HG03354 (cell line): ENCODE results near the gene PRR14.

Experiments
- ATAC-seq: cut with Tn5 transposase; IDR thresholded peaks from one replicate; pipeline ENCODE4 v1.9.1; 2021; ENCODE audit warnings: mild to moderate bottlenecking; ENCODE audit not compliant: unreplicated experiment, poor library complexity, severe bottlenecking

PRR14 gene

DNA sequence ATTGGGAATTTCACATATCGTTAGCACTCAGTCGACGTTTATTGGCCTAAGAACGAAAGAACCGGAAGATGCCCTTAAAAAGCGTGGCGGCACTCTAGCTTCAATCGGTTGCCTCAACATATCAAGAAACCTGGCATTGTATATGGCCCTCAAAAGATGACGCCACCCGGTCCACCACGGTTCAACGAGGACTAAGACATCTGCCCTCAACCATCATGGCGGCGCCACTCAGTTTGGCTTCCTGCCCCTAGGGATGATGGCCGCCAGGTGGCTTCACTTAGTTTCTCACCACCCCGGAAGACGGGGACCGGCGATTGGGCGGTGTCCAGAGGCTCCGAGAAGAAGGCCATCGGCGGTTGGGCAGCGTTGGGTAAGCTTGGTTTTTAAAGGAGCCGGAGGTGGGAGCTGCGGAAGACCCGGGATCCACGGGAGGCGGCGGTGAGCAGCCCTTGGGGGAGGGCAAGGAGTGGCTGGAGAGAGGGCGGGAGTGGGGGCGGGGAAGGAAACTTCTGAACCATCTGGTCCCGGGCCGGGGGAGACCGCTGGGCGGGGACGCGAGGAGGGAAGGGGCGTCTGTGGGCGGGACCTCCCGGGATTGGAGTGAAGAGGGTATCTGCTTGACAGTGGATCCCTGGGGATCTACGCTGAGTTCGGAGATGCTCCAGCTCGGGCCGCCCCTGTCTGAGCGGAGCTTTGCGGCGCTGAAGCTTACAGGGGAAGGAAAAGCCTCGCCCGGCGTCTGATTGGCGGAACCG lies at the start of gene PRR14:
Gene PRR14, plus strand, starts transcription at position 592 of the 755 bp plus-strand sequence. CDS start 686 bp downstream, outside the sequence.
- ATAC-seq = peak; percentile 76

DNA sequence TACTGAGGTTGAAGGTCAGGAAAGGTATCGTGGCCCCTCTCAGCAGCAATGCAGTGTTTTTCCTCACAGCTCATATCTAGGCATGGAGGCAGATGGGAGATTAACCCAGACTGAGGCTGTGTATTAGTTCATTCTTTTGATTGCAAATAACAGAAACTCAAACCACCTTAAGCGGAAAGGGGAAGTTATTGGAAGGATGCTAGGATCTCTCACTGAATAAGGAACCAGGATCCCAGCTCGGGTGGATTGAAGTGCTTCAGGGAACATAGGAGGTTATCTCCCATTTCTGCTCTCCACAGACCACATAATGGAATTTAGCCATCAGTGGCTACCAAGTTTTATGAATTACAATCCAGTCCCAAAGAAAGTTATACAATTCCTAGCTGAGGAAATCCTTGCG lies 48.8 kb upstream of the PRR14 start:
- ATAC-seq = no peak

DNA sequence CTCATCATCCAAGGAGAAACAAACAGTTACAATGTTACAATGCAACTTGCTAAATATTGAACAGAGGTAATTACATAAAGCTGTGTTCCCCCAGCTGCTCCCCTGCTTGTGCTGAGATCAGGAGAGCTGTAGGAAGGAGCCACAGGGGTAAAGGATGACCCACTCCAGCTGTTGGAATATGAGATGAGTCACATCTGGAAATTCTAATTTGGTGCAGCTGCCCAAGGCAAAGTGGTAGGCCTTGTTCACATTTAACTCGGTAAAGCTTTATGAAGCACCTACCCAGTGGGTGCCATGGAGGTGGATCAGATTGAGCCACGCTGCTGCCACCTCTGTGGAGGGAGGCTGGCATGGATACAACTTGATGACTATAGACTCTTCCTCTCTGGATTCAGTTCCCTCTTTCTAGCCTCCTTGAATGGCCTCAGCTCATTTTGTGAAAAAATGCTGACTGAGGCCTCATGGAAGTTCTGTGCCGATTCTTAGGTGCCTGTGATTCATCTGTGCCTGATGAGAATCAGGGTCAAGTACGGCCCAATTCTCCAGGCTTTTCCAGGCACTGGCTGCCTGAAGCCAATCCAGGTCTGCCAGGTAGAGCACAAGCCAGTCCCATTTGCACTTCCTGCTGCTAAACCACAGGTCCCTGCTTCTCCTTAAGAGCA lies 48.0 kb upstream of the PRR14 start:
- ATAC-seq = no peak

DNA sequence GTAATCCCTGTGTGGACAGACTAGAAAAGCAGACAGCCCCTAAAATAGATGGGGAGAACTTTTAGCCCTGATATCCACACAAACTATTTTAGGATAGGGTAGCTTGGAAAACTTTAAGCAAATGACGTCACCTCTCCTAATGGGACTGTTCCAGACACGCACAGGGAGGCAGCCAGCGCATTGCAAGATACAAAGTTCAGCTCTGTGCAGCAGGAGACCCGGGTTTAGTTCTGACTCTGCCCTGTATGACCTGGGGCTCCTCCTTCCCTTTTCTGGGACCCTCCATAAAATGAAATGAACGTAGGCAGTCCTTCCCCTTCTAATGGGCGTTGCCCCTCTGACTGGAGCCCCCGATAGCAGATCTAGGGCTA lies 46.8 kb upstream of the PRR14 start:
- no peak for ATAC-seq

DNA sequence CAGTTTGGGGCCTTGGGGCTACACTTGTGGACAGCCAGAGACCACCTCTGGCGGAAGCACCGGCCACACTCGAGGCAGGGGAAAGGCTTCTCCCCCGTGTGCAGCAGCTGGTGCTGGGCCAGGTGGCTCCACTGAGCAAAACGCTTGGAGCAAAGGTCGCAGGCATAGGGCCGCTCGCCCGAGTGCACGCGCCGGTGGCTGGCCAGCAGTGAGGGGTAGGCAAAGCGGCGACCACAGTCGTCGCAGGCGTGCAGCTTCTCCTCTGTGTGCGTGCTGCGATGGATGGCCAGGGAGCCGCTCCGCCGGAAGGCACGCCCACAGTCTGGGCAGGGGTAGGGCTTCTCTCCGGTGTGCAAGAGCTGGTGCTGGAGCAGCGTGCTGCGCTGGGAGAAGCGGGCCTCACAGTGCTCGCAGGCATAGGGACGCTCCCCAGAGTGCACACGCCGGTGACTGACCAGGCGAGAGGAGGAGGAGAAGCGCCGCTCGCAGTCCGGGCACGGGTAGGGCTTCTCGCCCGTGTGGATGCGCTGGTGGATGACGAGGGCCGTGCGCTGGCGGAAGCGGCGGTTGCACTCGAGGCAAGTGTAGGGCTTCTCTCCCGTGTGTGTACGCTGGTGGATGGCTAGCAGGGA lies 46.3 kb upstream of the PRR14 start:
- ATAC-seq = no peak

DNA sequence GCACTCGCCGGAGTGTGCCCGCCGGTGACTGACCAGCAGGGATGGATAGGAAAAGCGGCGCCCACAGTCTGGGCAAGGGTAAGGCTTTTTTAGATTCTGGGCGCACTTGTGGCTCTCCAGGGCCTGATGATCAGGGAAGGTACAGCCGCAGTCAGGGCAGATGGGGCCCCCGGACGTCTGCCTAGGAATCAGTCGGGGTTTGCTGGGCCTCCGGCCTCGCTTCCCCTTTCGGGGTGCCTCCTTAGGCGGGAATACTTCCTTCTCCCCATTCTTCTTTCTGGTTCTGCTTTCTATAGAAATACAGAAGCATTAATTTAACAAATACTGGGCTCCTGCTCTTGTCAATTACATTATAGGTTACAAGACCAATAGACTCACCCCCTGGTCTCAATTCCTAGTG lies 45.6 kb upstream of the PRR14 start:
- ATAC-seq = no peak

DNA sequence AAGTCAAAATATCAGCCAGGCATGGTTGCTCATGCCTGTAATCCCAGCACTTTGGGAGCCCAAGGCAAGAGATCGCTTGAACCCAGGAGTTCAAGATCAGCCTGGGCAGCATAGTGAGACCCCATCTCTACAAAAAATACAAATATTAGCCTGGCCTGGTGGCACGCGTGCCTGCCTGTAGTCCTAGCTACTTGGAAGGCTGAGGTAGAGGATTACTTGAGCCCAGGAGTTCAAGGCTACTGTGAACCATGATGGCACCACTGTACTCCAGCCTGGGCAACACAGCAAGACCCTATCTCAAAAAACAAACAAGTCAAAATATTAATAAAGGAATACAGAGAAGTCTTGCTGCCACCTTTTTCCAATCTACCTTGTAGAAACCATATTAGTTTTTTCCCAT lies 44.8 kb upstream of the PRR14 start:
- no peak for ATAC-seq

DNA sequence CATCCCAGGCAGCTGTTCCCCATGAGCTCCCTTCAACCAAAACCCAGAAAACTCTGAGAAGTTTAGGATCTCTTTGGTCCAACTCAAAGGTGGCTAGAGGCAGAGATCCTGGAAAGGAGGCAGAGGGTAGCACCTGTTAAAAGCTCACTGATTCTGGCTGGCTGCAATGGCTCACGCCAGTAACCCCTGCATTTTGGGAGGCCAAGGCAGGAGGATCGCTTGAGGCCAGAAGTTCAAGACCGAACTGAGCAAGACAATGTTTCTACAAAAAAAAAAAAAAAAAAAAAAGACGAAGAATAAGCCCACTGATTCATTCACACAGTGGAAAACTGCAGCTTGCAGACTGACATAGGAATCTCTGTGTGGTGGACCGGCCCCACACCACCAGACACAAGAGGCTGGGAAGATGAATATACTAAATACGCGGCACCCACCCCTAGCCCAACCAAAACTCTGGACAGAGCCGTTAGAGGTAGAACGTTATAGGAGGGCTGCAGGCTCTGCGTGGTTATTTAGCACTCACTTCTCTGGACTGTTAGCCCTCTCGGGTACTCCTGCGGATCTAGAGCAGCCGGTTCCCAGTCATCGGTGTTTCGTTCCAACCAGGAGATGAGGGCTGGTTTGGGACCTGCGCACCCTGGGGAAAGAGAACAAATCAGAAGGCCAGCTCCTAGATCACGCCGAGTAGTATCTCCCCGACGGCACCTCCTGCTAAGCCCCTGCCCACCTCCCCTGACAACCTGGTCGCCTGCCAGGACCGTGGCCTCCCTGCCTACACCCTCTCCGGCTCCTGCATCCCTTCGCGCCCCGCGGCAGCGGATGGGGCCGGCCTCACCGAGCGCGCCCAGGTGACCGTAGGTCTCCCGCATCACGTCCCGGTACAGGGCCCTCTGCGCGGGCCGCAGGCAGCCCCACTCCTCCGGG lies 41.5 kb upstream of the PRR14 start:
- peak; percentile 32 for ATAC-seq

DNA sequence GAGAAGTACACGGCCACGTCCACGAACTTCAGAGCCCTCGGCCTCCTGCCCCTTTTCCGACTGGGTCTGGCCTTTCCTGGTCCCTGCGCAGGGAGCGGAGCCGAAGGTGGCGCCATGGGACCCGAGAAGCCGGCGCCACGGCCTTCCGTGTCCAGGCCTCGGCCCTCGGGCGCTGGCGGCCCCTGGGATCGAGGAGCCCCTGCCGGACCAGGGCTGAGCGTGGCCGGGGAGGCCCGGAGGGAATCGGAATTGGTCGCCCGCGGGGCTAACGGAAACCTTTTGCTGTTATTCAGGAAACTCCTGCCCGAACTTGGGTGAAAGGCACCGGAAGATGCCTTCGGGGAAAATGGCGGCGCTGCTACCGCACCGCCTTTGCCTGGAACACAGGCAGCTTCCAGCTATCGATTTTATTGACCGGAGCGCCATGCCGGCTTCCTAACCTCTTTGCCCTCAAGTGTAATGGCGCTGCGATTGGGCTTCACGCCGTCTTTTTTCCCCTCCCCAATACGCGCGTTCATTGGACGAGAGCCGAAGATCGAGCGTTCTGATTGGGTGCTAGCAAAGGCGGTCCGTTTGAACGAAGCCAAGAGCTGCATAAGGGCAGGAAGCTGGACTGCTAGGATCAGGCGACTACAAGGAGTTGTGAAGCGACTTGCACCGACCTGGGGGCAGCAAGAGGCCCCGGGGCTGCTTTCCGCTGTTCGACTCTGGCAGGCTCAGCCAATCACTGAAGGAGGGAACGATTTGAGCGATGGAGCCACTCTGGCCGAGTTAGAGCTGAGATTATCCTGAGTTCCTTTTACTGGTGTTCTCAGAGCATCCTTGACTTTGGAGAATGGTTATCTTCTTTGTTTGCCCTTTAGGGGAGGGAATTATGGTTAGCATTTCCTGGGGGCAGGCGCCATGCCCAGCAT lies 40.6 kb upstream of the PRR14 start, which contains the start of gene ZNF689:
Gene ZNF689, minus strand, starts transcription at position 464 of the 914 bp plus-strand sequence. Its CDS starts 348 bp downstream, at position 116.
- peak; percentile 91 for ATAC-seq

DNA sequence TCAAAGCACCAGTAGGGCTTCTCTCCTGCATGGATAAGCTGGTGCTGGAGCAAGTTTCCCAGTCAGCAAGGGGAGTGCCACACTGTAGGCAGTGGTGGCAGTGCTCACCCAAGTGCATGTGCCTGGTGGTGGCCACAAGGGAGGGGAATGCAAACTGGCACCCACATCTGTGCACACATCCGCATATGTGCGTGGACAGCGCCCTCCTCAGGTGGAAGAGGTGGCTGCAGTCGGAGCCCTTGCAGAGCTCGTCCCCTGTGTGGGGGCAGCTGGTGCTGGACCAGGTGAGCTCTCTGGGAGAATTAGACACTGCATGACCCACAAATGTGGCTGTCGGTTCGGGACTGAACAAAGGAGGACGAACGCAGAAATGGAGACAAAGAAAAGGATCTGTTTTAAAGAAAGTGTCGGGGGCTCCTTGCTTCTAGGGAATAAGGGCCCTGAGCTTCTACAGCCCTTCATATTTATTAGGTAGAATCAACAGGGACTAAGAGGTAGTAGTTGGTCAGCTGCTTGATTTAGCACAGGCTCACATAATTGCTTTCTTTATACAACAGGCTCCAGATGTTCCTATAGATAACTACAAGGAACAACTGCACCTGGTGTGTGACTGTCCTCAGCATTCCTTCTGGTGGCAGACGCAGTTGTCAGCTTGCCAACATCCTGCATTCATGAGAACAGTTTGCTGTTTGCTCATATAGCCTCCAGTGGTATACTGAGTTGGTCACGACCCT lies 35.2 kb upstream of the PRR14 start:
- ATAC-seq = no peak

DNA sequence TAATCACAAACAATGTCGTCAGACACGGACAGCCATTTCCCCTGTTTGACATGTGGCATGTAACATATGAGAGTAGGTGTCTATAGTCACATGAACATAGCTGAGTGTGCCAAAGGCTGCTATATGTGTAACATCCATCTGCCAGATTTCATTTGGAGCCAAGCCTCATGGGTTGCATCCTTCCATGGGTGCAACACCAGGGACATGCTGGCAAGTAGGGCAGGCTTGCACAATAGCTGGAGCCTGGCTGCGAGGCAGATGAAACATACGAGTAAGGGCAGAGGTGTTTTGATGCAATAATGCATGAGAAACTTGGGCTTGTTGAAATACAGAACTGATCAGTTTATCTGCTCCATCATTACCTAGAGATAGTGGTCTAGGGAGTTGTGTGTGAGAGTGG lies 31.6 kb upstream of the PRR14 start:
- no peak for ATAC-seq

DNA sequence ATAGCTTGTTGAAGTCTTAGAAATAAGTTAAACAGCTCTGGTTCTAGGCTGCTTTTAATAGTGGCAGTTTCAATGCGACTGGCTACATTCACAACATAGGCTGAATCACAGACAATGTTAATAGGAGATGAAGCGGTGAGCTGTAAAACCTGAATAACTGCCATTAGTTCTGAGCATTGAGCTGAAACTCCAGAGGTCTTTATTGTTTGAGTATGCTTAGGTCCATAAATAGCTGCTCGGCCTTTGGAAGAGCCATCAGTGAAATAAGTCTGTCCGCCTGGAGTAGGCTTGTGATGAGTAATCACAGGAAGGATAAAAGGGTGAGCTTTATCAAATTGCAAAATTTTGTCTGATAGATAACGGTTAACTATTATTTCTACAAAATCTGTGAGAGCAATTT lies 31.1 kb upstream of the PRR14 start:
- no peak for ATAC-seq

DNA sequence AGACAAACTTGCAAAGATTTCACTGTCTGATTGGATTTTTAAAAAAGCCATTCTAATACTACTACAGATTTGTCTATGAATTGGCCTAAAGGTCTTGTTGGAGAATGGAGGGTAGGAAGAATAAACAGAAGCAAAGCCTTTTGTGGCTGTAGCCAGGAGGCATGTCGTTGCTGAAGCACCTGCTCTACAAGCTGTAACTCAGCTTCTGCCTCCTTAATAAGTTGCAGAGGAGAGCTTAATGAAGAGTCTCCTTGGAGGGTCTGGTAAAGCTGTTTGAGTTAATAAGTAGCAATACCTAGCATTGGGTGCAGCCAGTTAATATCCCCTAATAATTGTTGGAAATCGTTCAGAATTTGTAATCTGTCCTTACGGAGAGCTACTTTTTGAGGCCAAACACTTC lies 30.6 kb upstream of the PRR14 start:
- no peak for ATAC-seq

DNA sequence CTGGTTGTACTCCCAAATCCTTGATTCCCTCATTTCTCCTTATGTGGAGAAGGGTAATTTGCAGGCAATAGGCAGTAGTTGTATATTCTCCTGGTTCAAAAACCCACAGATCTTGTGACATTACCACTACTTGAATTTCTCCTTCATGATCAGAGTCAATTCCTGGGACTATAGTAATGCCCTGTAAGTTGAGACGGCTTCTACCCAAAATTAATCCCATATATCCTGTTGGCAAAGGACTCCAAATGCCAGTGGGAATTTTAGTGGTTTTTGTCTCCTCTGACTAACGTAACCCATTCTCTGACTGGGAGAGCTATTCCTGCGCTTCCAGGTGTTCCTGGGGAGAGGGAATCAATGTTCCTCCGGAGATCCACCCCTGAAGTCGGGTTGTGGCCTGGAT lies 29.0 kb upstream of the PRR14 start:
- ATAC-seq = no peak

DNA sequence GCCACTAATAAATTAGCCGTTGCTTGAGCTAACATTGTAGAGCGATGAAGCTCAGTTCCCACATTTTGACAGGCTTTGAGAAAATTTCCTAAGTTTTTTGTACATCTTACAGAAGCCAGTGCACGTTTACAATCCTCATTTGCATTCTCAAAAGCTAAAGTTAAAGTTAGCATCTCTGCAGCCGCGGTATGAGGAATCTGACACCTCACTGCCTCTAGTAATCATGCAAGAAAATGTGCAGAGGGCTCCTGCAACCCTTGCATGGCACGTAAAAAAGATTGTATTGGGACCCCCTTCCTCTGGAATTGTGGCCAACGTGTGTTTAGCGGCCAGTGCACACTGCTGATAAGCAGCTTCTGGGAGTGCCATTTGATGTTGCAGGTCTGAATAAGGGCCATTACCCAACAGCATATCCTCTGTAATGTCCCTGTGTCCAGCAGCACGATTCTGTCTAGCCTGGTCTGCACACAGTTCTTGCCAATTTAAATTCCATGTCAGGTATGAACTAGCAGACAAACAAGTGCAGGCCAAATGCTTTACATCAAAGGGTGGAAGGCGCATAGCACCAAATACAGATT lies 28.2 kb upstream of the PRR14 start:
- ATAC-seq = no peak

DNA sequence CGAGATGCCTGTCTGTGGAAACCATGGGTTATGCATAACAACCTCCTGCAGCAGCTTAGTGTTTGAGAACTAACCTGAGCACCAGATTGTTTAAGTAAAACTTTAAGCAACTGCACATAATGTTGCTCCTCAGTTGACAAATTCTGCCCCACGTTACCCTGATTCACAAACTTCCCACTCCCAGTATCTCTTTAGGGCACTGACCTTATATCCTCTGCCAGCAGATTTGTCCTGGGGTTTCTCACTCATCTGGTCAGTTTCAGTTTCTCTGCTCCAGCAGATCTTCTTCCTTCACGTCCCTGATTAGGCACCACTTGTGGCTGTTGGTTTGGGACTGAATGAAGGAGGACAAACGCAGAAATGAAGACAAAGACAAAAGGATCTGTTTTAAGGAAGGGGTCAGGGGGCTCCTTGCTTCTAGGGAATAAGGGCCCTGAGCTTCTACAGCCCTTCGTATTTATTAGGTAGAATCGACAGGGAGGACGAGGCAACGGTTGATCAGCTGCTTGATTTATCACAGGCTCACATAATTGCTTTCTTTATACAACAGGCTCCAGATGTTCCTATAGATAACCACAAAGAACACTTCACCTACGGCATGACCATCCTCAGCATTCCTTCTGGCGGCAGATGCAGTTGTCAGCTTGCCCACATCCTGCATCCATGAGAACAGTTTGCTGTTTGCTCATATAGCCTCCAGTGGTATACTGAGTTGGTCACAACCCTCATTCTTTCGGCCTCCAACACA lies 27.1 kb upstream of the PRR14 start:
- ATAC-seq = no peak

DNA sequence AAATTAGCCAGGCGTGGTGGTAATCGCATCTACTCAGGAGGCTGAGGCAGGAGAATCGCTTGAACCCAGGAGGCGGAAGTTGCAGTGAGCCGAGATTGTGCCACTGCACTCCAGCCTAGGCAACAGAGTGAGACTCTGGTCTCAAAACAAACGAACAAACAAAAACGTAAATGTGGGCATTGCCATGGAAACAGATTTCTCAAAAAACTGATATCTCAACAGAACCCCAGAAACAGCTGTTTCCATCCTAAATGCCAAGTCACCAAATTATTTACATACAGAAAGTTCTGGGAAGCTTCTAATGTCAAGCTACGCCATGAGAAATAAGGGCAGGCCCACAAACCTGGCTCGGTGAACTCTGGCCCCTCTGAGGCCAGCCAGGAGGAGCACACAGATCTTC lies 24.5 kb upstream of the PRR14 start:
- no peak for ATAC-seq
